Thoracic aorta (tissue), 2 donors: Measurements from ENCODE around the gene TFEB. TPM values are rescaled to one million over a fixed set of nuclear protein-coding genes. Genes with fewer than 3 reads are reported as not detected.

Source experiments
- ATAC-seq: fragments of 150-250 bp; one replicate; pipeline ENCODE4 v1.8.0; 2017; ENCODE audit warnings: low read depth; ENCODE audit not compliant: insufficient number of reproducible peaks, low FRiP score
- DNase-seq: peaks from one replicate; pipeline ENCODE4 v3.0.0-alpha.2; 2020; ENCODE audit warnings: low spot score
- H3K27ac ChIP-seq, 2 donors: fragments of 200-600 bp; sonication (generic); 1 replicate in 1 of 2; 2 replicates in 1 of 2; pipeline ENCODE4 v1.5.1; 2016; ENCODE audit warnings: mild to moderate bottlenecking in 2 of 2, moderate library complexity in 2 of 2
- H3K27me3 ChIP-seq: fragments of 200-600 bp; sonication (generic); replicated peaks from 2 replicates; pipeline ENCODE4 v1.6.0; 2016; ENCODE audit warnings: mild to moderate bottlenecking; ENCODE audit not compliant: insufficient read depth
- H3K36me3 ChIP-seq: fragments of 200-600 bp; sonication (generic); one replicate; pipeline ENCODE4 v1.5.1; 2016
- H3K4me1 ChIP-seq, 2 donors: fragments of 200-600 bp; sonication (generic); 1 replicate in 1 of 2; 2 replicates in 1 of 2; pipeline versions ENCODE4 v1.5.1 to v1.6.0; 2016; ENCODE audit warnings: low read depth in 2 of 2, mild to moderate bottlenecking in 1 of 2; ENCODE audit not compliant: control insufficient read depth in 1 of 2
- H3K4me3 ChIP-seq: fragments of 200-600 bp; sonication (generic); 2 replicates; pipeline ENCODE4 v1.5.1; 2016; ENCODE audit warnings: mild to moderate bottlenecking
- H3K9me3 ChIP-seq: fragments of 200-600 bp; sonication (generic); 2 replicates; pipeline ENCODE4 v1.5.1; 2016
- total RNA-seq, 2 donors: library from RNA; depleted of rRNA; stranded (reverse); fragments of >200 nt; gene quantifications; one replicate each; pipeline versions ENCODE4 v1.1.0 to v1.2.3, GENCODE V29; 2016
- TF ChIP-seq, protein P1 (sequence below): fragments of 200-600 bp; sonication (generic); IDR thresholded peaks from one replicate; pipeline ENCODE4 v1.5.1; 2019; ENCODE audit warnings: antibody characterized with exemption

Gene TFEB
- total RNA-seq: 10 to 100 TPM; 22.9 to 23.8 TPM

DNA sequence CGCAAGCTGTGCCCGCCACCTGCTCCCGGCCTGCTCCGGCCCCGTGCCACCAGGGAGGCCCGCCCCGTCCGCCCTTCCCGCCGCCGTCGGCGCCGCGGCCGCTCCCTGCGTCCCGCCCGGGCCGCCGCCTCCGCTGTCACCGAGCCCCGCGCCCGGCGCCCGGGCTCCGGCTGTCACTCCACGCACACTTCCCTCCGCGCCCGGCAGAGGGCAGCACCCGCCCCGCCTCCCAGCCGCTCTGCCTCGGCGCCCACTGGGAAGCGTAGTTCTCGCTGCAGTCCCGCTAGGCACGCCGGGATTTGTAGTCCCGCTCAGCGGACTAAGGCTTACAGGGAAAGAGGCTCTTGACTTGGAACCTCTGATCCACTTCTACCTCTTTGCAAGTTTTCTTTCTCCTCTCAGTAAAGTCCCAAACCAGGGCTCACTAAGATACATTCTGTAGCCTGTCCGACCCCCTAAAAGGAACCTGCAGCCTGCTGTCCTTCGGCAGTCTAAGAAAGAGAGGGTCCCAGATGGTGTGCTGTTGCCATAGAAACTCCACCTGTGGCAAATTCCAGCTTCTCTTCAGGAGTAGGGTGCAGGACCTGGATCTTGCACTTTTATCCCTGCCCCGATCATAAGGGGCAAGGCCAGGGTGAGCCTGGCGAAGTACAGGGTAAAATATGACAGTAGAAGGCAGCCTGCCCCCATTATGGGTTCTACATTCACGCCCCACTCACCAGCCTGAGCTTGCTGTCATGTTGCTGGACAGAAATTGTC is at the start of gene TFEB:
TSS of gene TFEB (minus strand) at position 182 of the 759 bp plus-strand sequence. CDS start 44,395 bp downstream, outside the sequence.
- ATAC-seq (peak; percentile 70), DNase-seq (peak; percentile 90)
- no peaks in the 10 kb centered on the region for H3K27me3 ChIP-seq
- H3K27ac ChIP-seq: peak within 1 kb of the TSS; percentile 92 to 94
- peaks cover 22 to 37% of the 10 kb centered on the region in 2 donors for H3K4me1 ChIP-seq
- no peaks in the 10 kb centered on the region for H3K36me3 ChIP-seq
- H3K4me3 ChIP-seq: peak within 1 kb of the TSS; percentile 97
- no peaks in the 10 kb centered on the region for H3K9me3 ChIP-seq
- TF ChIP-seq, protein P1, sequence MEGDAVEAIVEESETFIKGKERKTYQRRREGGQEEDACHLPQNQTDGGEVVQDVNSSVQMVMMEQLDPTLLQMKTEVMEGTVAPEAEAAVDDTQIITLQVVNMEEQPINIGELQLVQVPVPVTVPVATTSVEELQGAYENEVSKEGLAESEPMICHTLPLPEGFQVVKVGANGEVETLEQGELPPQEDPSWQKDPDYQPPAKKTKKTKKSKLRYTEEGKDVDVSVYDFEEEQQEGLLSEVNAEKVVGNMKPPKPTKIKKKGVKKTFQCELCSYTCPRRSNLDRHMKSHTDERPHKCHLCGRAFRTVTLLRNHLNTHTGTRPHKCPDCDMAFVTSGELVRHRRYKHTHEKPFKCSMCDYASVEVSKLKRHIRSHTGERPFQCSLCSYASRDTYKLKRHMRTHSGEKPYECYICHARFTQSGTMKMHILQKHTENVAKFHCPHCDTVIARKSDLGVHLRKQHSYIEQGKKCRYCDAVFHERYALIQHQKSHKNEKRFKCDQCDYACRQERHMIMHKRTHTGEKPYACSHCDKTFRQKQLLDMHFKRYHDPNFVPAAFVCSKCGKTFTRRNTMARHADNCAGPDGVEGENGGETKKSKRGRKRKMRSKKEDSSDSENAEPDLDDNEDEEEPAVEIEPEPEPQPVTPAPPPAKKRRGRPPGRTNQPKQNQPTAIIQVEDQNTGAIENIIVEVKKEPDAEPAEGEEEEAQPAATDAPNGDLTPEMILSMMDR: peak; percentile 86

DNA sequence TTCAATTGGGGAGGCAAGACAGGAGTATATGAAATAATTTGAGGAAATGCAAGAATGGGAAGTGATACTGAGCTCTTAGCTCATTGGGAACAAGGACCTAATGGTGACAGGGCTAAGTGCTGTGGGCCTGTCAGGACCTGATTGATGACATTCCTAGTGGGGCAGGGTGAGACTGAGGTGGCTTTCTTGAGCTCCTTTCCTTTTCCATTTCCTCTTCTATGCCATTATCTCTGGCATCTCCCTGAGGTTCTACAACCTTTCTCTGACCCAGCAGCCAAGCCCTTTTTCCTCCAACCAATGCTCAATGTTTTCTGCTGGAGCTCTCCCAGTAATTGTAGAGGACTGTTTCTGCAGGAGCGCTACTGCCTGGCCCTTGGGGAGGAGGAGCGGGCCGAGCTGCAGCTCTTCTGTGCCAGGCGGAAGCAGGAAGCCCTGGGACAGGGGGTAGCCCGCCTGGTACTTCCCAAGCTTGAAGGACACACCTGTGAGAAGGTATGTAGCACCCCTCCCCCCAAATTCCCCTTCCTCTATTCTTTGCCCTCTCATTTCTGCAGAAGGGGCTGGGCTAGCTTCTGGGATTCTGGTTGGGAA is 49.3 kb upstream of the TFEB start:
- Histone ChIP-seq H3K36me3 (peaks cover 3% of the 10 kb centered on the region), H3K27ac (no peak overlapping the region), H3K9me3 (no peaks in the 10 kb centered on the region), H3K27me3 (no peaks in the 10 kb centered on the region), H3K4me1 (peaks cover 17 to 40% of the 10 kb centered on the region in 2 donors), H3K4me3 (no peak overlapping the region)
- no peak for ATAC-seq
- DNase-seq: no peak
- TF ChIP-seq, protein P1: no peak

DNA sequence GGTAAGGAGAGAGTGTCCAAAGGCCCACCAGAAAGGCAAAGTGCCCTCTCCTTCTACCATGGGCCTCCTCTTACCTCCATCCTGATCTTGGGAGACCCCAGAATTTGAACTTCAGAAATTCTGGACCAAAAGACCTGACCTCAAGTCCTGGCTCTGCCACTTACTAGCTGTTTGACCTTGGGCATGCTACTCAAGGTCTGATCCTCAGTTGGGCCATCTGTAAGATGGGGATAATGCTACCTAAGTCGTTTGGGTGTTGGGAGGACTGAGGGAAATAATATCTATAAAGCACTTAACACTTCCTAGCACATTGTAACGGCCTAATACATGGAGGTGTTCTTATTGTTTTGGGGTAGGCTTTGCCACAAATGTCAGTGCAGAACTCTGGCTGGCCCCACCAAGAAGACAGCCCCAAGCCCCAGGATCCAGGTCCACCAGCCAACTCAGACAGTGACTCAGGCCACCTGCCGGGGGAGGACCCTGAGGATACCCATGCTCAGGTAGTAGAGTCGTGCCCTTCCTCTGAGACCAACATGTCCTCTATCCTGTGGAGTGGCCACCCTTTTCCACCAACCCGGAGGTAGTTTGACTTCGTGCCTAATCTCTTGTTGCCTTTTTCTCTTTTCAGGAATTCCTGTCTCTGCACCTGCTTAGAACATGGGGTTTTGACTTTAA is 47.8 kb upstream of the TFEB start:
- no peak for DNase-seq
- no peak for ATAC-seq
- Histone ChIP-seq H3K9me3 (no peaks in the 10 kb centered on the region), H3K27me3 (no peaks in the 10 kb centered on the region), H3K4me1 (peaks cover 17 to 35% of the 10 kb centered on the region in 2 donors), H3K4me3 (no peak overlapping the region), H3K36me3 (no peaks in the 10 kb centered on the region), H3K27ac (no peak overlapping the region)
- TF ChIP-seq, protein P1: no peak

DNA sequence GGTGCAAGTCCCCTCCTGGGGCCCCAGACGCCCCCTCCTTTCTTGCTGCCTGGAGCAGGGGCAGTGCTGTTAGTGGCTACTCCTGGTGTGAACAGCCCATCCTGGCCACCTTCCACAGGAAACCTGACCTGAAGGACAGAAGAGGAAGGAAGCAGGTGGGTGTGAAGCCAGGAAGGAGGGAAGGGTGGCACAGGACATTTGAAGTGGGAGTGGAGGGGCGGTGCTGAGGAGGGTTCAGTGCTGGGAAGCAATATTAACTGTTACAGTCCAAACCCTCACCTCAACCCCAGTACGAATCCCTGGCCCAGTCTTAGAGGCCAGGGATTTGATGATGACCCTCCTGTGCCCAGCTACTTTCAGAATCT is 45.9 kb upstream of the TFEB start:
- H3K9me3 ChIP-seq: no peaks in the 10 kb centered on the region
- peak overlapping the region; percentile 81 for H3K4me3 ChIP-seq
- no peaks in the 10 kb centered on the region for H3K27me3 ChIP-seq
- no peak for ATAC-seq
- TF ChIP-seq, protein P1: no peak
- DNase-seq: no peak
- peaks cover 17 to 35% of the 10 kb centered on the region in 2 donors for H3K4me1 ChIP-seq
- H3K36me3 ChIP-seq: no peaks in the 10 kb centered on the region
- peak overlapping the region; percentile 41 to 63 for H3K27ac ChIP-seq
